Measurements from ENCODE around the gene SOS2.

DNA sequence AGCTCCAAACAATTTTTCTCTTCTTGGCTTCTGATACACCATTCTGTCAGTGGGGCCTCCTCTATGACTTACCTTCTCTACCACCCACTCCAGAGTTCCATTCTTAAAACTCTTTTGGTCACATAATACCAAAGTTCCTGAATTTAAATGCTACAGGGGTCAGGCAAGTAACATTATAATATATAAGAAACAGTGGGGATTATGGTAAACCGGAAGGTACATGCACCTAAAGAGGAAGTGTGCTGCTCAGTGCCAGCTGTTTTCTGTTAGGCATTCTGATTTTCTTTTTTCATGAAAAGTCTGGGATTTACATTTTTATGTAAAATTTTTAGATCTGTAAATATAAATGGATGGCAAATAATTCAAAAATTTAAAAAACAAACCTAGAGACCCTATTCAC is 39.9 kb downstream of the SOS2 start:
- no peak for TF ChIP-seq POLR2A (IDR thresholded peaks at IDR 0.05)
- TF ChIP-seq, protein P1, sequence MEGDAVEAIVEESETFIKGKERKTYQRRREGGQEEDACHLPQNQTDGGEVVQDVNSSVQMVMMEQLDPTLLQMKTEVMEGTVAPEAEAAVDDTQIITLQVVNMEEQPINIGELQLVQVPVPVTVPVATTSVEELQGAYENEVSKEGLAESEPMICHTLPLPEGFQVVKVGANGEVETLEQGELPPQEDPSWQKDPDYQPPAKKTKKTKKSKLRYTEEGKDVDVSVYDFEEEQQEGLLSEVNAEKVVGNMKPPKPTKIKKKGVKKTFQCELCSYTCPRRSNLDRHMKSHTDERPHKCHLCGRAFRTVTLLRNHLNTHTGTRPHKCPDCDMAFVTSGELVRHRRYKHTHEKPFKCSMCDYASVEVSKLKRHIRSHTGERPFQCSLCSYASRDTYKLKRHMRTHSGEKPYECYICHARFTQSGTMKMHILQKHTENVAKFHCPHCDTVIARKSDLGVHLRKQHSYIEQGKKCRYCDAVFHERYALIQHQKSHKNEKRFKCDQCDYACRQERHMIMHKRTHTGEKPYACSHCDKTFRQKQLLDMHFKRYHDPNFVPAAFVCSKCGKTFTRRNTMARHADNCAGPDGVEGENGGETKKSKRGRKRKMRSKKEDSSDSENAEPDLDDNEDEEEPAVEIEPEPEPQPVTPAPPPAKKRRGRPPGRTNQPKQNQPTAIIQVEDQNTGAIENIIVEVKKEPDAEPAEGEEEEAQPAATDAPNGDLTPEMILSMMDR (IDR thresholded peaks at IDR 0.05), result no peak
- TF ChIP-seq POLR2AphosphoS5 (IDR thresholded peaks at IDR 0.05), result no peak
- no peak for TF ChIP-seq EP300 (IDR thresholded peaks at IDR 0.05)
